GM12878 (cell line): ENCODE measurements around the gene TIMM17B. TPM values are rescaled to one million over a fixed set of nuclear protein-coding genes. Genes with fewer than 3 reads are reported as not detected.

Experiments used
- ATAC-seq: fragments of 200-7000 bp; cut with Tn5 transposase; 3 replicates; pipeline ENCODE4 v1.9.1; 2020; ENCODE audit warnings: mild to moderate bottlenecking, moderate library complexity
- BruUV-seq: library from RNA; stranded (reverse); fragments of 400-500 nt; replicated peaks from 2 replicates; lab custom pipeline; 2021; lab: Mats Ljungman, UMichigan
- CTCF ChIA-PET: fragments of 300-600 bp; sonication (Branson Sonifier 250); formaldehyde crosslinking; extraction: SDS; loops from one replicate; lab custom pipeline; 2021; ENCODE audit warnings: inconsistent platforms; lab: Yijun Ruan, JAX
- POLR2A ChIA-PET: fragments of 350-600 bp; formaldehyde crosslinking; extraction: SDS; loops from one replicate; lab custom pipeline; 2021; ENCODE audit warnings: inconsistent platforms; lab: Charles Lee
- RAD21 ChIA-PET: fragments of 300-600 bp; sonication (Branson Sonifier 250); formaldehyde crosslinking; loops from one replicate; lab custom pipeline; 2023; ENCODE audit warnings: antibody characterized with exemption; ENCODE audit not compliant: unreplicated experiment; lab: Charles Lee
- SMC1A ChIA-PET: fragments of 300-600 bp; sonication (Branson Sonifier 250); formaldehyde crosslinking; loops from one replicate; lab custom pipeline; 2023; ENCODE audit not compliant: unreplicated experiment, uncharacterized antibody; lab: Charles Lee
- DNase-seq: peaks from one replicate; pipeline ENCODE4 v3.0.0-alpha.2; 2011; ENCODE audit warnings: low read depth, low spot score
- FAIRE-seq: peaks from 3 replicates; lab custom pipeline; 2011; peaks lifted over from hg19 to GRCh38; lab: Jason Lieb, UNC
- H2AFZ ChIP-seq: 2 replicates; pipeline ENCODE4 v1.6.0; 2011; ENCODE audit warnings: low read depth, low read length, control low read depth; ENCODE audit not compliant: control insufficient read depth
- H3K27ac ChIP-seq: 2 replicates; pipeline ENCODE4 v1.5.1; 2011; ENCODE audit warnings: control low read depth; ENCODE audit not compliant: control insufficient read depth, insufficient read depth
- H3K27me3 ChIP-seq, 2 experiments: replicated peaks in 1 of 2; 2 replicates each; pipeline versions ENCODE4 v1.6.0 to v1.6.1; 2011; ENCODE audit warnings: low read length in 1 of 2; ENCODE audit not compliant: control insufficient read depth in 2 of 2, insufficient read depth in 2 of 2
- H3K36me3 ChIP-seq, 2 experiments: 2 replicates each; pipeline ENCODE4 v1.5.1; 2011; ENCODE audit warnings: low read length in 1 of 2; ENCODE audit not compliant: control insufficient read depth in 2 of 2, insufficient read depth in 2 of 2
- H3K4me1 ChIP-seq: 2 replicates; pipeline ENCODE4 v1.6.1; 2011; ENCODE audit warnings: mild to moderate bottlenecking, low read length, moderate library complexity, mixed read lengths; ENCODE audit not compliant: control insufficient read depth, insufficient read depth
- H3K4me2 ChIP-seq: 2 replicates; pipeline ENCODE4 v1.6.0; 2011; ENCODE audit warnings: control low read depth; ENCODE audit not compliant: control insufficient read depth, insufficient read depth
- H3K4me3 ChIP-seq: fragments of 200-600 bp; sonication (generic); 2 replicates; pipeline ENCODE4 v1.5.1; 2016
- H3K79me2 ChIP-seq: 2 replicates; pipeline ENCODE4 v1.6.0; 2011; ENCODE audit warnings: low read length; ENCODE audit not compliant: control insufficient read depth, insufficient read depth
- H3K9ac ChIP-seq: 2 replicates; pipeline ENCODE4 v1.8.0; 2011; ENCODE audit warnings: low read length, control low read depth, mixed read lengths; ENCODE audit not compliant: control insufficient read depth, insufficient read depth
- H3K9me3 ChIP-seq: replicated peaks from 3 replicates; pipeline ENCODE4 v1.5.1; 2011; ENCODE audit warnings: mild to moderate bottlenecking, low read length; ENCODE audit not compliant: control insufficient read depth, insufficient read depth
- H4K20me1 ChIP-seq: 2 replicates; pipeline ENCODE4 v1.6.0; 2011; ENCODE audit not compliant: control insufficient read depth, insufficient read depth
- BACH1 ChIP-seq: fragments of 450-650 bp; IDR thresholded peaks from 2 replicates; pipeline ENCODE4 v1.6.1; 2017; ENCODE audit warnings: mild to moderate bottlenecking, borderline replicate concordance
- PBX3 ChIP-seq: IDR thresholded peaks from 2 replicates; pipeline ENCODE4 v1.6.1; 2011; ENCODE audit warnings: mild to moderate bottlenecking, low read depth, low read length, moderate library complexity; ENCODE audit not compliant: insufficient replicate concordance
- POLR2A ChIP-seq: IDR thresholded peaks from 2 replicates; pipeline ENCODE4 v1.6.1; 2011; ENCODE audit warnings: low read depth, mild to moderate bottlenecking, low read length
- POLR2AphosphoS5 ChIP-seq: IDR thresholded peaks from 2 replicates; pipeline ENCODE4 v1.6.1; 2011; ENCODE audit warnings: mild to moderate bottlenecking, low read length, inconsistent platforms
- YBX1 ChIP-seq: fragments of 450-650 bp; IDR thresholded peaks from 2 replicates; pipeline ENCODE4 v1.6.1; 2016; ENCODE audit warnings: antibody characterized with exemption
- ZNF687 ChIP-seq: fragments of 450-650 bp; IDR thresholded peaks from 2 replicates; pipeline ENCODE4 v1.6.1; 2017; ENCODE audit warnings: mild to moderate bottlenecking, moderate library complexity
- WGBS: methylation state at CpG from one replicate; pipeline ENCODE4 v1.1.6; 2016; ENCODE audit warnings: low lambda C conversion rate; ENCODE audit not compliant: insufficient replicate concordance, insufficient coverage; ENCODE audit errors: missing lambda C conversion rate; 5-methylcytosine and 5-hydroxymethylcytosine counted together
- in situ Hi-C: fragments of 300-500 bp; cut with MboI; formaldehyde crosslinking; loops from 9 replicates; pipeline ENCODE4 v1.14.3; 2018; ENCODE audit warnings: mixed read lengths
- intact Hi-C: fragments of 100-400 bp; cut with micrococcal nuclease; formaldehyde crosslinking; loops from one replicate; pipeline ENCODE4 v1.14.2; 2022; ENCODE audit not compliant: unreplicated experiment
- polyA plus RNA-seq, 11 experiments: library from polyadenylated mRNA; depleted of rRNA in 4 of 11; unstranded in 6 of 11; stranded (reverse) in 5 of 11; fragments of >200 nt; fragmentation: Nextera tagmentation in 4 of 11; fragmentation: Illumina TruSeq in 1 of 11; extraction: Ambion mirVana in 4 of 11; extraction: Trizol in 1 of 11; gene quantifications; 1 replicate in 1 of 11; 2 replicates in 10 of 11; pipeline versions ENCODE4 v1.2.1 to v1.2.3, GENCODE V29; 2011 to 2016; ENCODE audit warnings: inconsistent platforms in 2 of 11, missing spikeins in 2 of 11, low read depth in 1 of 11
- total RNA-seq, 4 experiments: library from RNA; depleted of rRNA in 3 of 4; stranded (reverse); fragments of >200 nt in 3 of 4; fragmentation: Illumina TruSeq in 1 of 4; extraction: Trizol in 1 of 4; gene quantifications; 2 replicates each; pipeline versions ENCODE4 v1.2.1 to v1.2.3, GENCODE V29; 2013 to 2021

The TIMM17B gene
- total and polyA plus RNA-seq, 10 of the 15 experiments (the other 5 are each of a cell fraction or from before 2014, with no cell fraction given): 4.5 to 88.7 (median 47.5) TPM

GRCh38 chrX:48919947-48920717 lies 22.6 kb upstream of the TIMM17B start:
- FAIRE-seq (peak; percentile 18), ATAC-seq (no peak), DNase-seq (no peak)
- in situ Hi-C loops (no loop called here), intact Hi-C loops (loop anchor here (1.0 to 5.0 kb wide), 3 partner anchors 17 to 122 kb away; partner anchors contain the start of genes OTUD5 and TFE3)
- ChIA-PET RAD21 (interaction anchor here (0.9 to 1.6 kb wide), 4 partner anchors 17 to 26 kb away, joined by 3 to 6 read pairs (median 6); no protein-coding TSS in a partner anchor), SMC1A (interaction anchor here (1.0 to 2.3 kb wide), 2 partner anchors 17 to 19 kb away, joined by 3 to 12 read pairs; no protein-coding TSS in a partner anchor), POLR2A (interaction anchor here (0.6 to 2.9 kb wide), 5 partner anchors 17 to 236 kb away, joined by 3 to 21 read pairs (median 3); no protein-coding TSS in a partner anchor), CTCF (interaction anchor here (1.0 to 1.6 kb wide), 3 partner anchors 17 to 25 kb away, joined by 3 to 8 read pairs (median 6); no protein-coding TSS in a partner anchor)
- Histone ChIP-seq H3K4me2 (peak overlapping the region; percentile 56), H3K27me3 (no peaks in the 10 kb centered on the region), H3K9me3 (no peaks in the 10 kb centered on the region; the same call in 2 of the 3 replicates), H3K36me3 (no peaks in the 10 kb centered on the region), H3K79me2 (peaks cover 35% of the 10 kb centered on the region), H3K9ac (peak overlapping the region; percentile 58), H3K4me3 (no peak overlapping the region; the same call in 1 of the 2 replicates), H3K4me1 (peaks cover 9% of the 10 kb centered on the region), H4K20me1 (no peaks in the 10 kb centered on the region; the same call in 1 of the 2 replicates), H3K27ac (peak overlapping the region; percentile 51), H2AFZ (no peak overlapping the region)
- 36% methylated on average over 8 of the region's 8 CpGs for WGBS
- no TSS peak for BruUV-seq
- no peak for TF ChIP-seq YBX1
- TF ChIP-seq ZNF687: no peak
- TF ChIP-seq BACH1: peak; percentile 23; the same call in 1 of the 2 replicates
- TF ChIP-seq PBX3: no peak
- TF ChIP-seq POLR2A: 0 out of 2 replicates have a peak, but pooled peaks have one; percentile 21
- peak; percentile 49; the same call in 1 of the 2 replicates for TF ChIP-seq POLR2AphosphoS5
- TF ChIP-seq, all 136 proteins: peak for 3
